T1000 (cell line): ENCODE measurements around the gene NEDD9.

Experiments used
- DNase-seq: peaks from one replicate; lab custom pipeline; 2025; ENCODE audit warnings: mixed read lengths; lab: John Stamatoyannopoulos, UW

The NEDD9 gene

DNA sequence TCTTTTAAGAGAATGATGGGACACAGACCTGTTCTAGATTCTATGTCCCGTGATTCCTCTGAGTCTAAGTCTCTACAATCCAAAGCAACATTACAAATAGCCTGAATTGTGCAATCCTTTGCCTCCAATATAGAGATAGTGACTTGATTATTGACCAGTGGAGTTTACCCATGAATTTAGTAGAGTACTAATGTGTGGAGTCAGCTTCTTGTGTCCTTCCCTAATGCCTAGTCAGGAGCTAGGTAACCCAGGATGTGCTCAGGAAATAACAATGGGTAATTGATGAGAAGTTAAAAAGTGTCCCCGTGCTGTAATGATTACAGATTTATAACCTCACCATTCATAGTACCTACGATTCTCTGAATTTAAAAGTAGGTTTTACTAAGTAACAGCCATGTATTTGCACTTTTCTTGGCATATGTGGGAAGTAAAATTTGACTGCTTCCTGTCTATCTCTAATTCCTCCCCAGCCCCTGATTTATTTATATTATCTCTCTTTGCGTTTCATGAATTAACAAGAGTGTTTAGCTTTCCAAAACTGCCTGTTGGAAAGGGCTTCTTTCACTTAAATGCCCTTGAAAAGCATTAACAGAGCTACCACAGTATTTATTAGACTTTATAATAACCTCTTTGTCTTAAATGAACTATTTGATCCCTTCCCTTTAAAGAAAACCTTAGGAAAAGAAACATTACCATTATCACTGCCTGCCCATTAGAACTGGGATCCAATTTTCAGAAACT, 30.5 kb downstream of the NEDD9 start:
- no peak for DNase-seq

- no peak for DNase-seq
These were observed 31.5 kb downstream of the NEDD9 start for GRCh38 chr6:11201015-11201414.

DNA sequence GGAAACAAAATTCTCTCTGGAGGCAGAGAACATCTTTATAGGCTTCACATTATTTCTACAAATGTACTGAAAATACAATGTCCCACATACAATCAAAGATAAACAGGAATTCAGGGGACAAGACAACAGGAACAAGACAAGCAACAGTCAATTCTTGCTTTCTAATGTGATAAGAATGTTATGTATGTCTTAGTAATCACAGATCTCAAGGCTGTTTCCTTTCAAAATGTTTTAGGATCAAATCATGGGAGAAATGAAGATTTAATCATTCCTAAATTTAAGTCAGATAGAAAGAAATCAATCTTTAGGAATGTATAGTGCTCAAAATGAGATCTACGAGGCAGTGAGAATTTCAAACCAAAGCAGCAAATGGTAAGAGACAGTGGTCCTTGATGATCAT, 32.1 kb downstream of the NEDD9 start:
- DNase-seq, result no peak

DNA sequence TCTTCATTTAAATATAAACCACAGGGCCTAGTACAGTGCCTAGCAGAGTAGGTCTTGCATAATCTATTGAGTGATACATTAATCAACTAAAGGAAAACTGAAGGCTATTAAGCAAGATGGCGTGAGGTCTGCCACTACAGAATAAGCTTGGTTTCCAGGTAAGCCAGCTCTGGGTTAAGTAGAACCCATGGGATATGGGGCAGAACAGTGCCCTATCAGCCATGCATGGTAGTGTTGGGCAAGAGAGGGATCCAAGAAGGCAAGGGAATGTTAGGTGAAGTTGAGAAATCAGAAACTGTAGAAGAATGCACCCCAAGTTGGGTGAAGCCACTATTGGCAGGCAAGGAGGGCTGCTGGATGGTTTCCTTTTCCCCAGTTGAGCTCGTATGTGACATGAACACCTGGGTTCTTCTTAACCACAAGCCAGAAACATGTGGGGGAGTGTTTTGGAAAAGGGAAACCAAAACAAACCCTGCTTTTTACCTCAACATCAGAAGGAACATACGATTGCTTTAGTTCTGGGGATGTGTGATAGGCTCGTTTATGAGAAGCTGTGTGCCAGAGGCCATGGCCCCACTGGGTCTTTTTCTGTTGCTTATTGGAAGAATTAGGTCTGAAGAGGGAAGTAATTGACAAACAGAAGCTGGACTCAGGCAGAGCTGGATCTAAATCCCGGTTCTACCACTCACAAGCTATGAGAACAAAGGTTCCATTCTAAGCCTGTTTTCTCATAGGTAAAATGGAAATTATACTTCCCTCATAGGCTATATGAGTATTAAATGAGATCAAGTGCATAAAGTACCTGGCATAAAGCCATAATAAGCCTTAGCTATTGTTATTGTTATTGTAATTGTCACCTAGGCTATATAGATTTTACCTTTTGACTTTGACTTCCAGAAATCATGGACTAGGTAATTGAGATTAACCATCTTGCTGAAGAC, 33.5 kb downstream of the NEDD9 start:
- no peak for DNase-seq

GRCh38 chr6:11197850-11198249, 34.6 kb downstream of the NEDD9 start:
- DNase-seq, result no peak

- no peak for DNase-seq
These were observed 35.3 kb downstream of the NEDD9 start for GRCh38 chr6:11197175-11197536.

GRCh38 chr6:11196511-11197174, 35.8 kb downstream of the NEDD9 start:
- peak; percentile 37 for DNase-seq

GRCh38 chr6:11194356-11195218, 37.9 kb downstream of the NEDD9 start:
- DNase-seq, result no peak

DNA sequence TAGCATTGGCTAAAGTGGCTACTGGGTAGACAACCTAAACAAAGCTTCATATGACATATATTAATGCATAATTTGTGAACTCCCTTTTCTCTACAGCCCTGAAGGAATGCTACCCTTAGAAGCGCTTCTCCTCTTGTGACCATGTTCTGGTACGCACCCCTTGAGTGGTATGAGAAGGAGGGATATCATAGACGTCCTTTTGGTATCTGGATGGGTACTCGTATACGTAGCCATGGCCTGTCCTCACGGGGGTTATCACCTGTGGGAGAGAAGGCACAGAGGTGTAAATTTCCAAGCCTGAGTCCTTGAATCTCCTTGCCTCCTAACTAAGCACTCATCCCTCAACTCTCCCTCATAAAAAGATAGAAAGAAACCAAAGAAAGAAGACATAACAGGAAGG, 39.0 kb downstream of the NEDD9 start:
- DNase-seq, result no peak

DNA sequence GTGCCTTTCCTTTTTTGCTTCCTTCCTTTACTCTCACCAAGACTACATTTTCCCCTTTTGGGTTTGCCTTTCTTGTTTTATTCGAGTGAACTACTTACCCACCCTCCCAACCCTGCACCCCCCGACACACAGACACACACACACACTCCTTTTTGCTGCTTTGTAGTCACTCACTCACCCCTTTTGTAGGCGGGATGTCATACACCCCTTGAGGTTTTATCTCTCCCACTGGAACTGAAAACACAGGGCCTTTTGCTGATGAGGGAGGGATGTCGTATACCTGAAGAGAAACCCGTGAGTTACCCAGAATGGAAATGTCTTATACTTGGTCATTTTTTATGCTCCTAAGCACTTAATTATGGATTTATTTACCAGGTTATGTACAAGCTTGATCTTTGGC, 40.3 kb downstream of the NEDD9 start:
- no peak for DNase-seq

GRCh38 chr6:11190625-11191245, 41.7 kb downstream of the NEDD9 start:
- DNase-seq, result no peak

- DNase-seq, result no peak
These were observed 42.4 kb downstream of the NEDD9 start for GRCh38 chr6:11189865-11190624.

DNA sequence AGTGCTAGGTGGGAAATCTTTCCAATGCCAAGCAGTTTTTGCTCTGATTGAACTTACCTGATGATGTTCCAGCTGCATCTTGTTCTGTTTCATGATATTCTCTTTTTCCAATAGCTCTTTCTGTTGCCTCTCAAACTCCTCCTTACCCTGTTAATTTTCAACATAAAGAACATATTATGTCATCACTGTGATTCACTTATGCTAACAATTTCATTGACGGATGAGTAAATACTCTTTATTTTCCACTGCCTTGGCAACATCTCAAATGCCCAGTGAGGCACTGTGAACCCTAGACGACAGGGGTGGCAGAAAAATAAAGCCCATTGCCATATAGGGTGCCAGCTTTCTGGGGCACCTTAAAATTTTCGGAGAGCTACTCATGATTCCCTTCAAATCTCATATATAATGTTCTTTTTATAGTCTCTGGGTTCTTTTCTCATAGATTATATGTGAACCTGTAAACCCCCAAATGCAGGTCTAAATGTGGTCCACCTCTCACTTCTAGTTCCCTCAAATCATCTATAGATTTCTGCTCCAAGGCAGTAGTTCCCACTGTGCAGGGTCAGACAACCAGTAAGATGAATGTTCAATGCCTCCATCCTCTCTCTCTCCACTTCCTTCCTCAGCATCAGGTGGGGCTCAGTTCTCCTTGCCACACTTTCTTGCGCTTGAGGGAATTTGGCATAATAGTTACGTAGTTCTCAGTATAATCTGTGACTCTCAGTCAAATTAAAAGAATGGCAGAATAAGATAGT, 44.1 kb downstream of the NEDD9 start:
- no peak for DNase-seq

DNA sequence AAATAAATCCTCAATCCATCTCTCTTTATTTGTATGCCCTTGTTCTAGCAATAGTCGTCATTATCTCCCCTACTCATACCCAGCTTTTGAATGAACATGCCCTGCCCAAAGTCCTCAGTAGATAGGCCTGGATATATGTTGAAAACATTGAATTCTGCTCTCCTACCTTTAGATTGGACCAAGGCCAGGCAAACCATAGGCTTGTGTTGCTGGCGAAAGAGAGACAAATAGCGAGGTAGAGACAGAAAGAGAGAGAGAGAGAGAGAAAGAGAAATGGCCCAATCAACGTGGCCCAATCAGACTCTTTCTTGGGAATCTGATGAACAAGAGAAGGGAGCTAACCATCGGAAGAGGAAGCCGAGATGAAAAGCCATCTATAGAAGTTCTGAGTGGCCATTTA, 45.2 kb downstream of the NEDD9 start:
- no peak for DNase-seq

DNA sequence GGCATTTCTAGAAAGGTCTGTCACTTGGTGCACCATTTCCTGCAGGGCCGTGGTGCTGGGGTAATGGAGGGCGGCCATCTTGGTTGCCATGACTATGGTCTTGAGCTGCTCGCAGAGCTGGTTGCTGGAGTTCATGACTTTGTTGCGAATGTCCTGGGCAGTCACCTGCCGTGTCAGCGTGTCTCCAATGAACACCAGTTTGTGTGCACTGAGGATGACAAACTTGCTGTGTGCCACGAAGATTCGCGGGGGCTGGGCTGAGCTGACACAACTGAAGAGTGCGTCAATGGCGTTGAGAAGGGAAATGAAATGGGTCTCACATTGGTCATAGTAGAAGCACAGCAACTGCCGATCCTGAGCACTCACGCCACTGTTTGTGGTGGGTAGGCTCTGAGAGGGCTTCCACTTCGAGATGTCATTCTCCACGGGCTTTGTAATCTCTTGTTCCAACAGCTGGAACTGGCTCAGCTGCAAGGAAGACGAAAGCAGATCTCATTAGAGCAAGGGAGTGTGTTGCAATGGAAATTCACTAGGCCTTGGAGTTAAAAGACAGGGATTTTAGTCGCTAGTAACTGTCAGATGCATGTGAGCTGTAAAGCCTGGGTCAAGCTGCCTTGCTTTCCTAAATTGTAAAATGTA, 47.1 kb downstream of the NEDD9 start:
- DNase-seq, result no peak

DNA sequence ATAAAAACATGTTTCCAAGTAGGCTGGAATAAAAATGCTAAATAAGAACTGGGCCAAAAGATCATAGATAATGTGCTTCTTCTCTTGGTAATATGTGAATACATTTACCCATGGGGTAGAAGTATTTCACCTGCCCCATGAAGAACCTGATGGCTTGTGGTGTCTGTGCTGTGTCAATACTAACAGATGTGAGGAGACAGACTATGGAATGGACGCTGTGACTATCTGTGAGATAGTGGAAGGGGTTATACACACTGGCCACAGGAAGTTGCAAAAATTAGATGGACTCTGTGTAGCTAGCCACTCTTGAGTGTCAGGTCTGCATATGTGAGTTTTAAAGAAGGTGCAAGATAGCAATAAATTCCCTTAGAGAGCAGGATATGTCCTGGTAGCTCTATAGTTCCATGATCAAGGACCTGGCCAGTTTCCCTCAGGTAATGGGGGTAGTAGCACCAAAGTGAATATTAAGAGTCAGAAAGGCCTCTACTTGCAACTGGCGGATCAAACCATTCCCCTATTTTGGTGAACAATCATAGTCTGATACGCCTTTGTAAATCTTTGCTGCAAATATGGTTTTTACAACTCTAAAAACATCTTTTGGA, 48.6 kb downstream of the NEDD9 start:
- DNase-seq, result no peak

DNA sequence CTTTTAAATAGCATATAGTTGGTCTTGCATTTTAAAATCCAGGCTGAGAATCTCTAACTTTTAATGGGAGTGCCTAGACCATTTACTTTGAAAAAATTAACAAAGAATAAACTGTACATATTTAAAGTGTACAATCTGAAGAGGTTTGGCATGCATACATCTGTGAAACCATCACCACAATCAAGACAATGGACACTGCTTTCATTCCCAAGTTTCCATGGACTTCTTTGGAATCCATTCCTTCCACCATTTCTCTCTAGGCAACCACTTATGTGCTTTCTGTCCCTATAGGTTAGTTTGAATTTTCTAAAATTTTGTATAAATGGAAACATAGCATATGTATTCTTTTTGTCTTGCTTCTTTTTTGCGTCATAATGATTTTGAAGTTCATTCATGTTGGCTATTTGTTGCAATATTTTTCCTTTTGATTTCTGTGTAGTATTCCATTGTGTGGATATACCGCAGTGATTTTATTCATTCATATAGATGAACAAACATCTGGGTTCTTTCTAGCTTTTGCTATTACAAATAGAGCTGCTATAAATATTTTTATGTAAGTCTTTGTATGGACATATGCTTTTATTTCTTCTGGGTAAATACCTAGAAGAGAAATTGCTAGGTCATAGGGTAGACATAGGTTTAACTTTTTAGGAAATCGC, 50.9 kb downstream of the NEDD9 start:
- no peak for DNase-seq
